GM19328 (cell line): Measurements from ENCODE around the gene OR5AL1.
"Not testable (repeated sequence)": the region's sequence is repeated elsewhere in the genome, so short reads cannot be mapped to it uniquely, and the experiment has no call there.

ENCODE experiments used
- ATAC-seq: cut with Tn5 transposase; IDR thresholded peaks from one replicate; pipeline ENCODE4 v1.9.1; 2021; ENCODE audit warnings: mild to moderate bottlenecking, moderate library complexity; ENCODE audit not compliant: unreplicated experiment

The OR5AL1 gene

GRCh38 chr11:56412396-56412795 is at the start of gene OR5AL1:
OR5AL1 (plus strand) TSS chr11:56412696.
- ATAC-seq, result no peak

DNA sequence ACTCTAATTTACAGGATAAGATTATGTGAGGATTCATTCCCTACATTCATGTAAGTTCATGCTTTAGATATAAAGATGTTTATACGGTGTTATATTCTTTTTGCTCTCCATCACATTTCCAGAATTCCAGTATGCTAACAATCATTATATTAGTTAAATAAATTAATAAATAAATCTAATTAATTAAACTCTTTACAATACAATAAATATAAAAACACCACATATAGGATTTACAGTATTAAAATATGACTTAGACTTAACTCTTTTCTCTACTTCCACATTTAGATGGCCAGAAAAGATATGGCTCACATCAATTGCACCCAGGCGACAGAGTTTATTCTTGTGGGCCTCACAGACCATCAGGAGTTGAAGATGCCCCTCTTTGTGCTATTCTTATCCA is 37.2 kb upstream of the OR5AL1 start, which contains the start of gene OR8U1:
Gene OR8U1 (plus strand): TSS at position 301 of the 400 bp plus-strand sequence. CDS start 0 bp downstream, at position 301.
- no peak for ATAC-seq

- no peak for ATAC-seq
These were observed 32.4 kb upstream of the OR5AL1 start for GRCh38 chr11:56380120-56380519.

- ATAC-seq, result no peak
These were observed 18.1 kb upstream of the OR5AL1 start for GRCh38 chr11:56394381-56394780.

- ATAC-seq, result no peak
These were observed 16.4 kb upstream of the OR5AL1 start for GRCh38 chr11:56396047-56396446.

DNA sequence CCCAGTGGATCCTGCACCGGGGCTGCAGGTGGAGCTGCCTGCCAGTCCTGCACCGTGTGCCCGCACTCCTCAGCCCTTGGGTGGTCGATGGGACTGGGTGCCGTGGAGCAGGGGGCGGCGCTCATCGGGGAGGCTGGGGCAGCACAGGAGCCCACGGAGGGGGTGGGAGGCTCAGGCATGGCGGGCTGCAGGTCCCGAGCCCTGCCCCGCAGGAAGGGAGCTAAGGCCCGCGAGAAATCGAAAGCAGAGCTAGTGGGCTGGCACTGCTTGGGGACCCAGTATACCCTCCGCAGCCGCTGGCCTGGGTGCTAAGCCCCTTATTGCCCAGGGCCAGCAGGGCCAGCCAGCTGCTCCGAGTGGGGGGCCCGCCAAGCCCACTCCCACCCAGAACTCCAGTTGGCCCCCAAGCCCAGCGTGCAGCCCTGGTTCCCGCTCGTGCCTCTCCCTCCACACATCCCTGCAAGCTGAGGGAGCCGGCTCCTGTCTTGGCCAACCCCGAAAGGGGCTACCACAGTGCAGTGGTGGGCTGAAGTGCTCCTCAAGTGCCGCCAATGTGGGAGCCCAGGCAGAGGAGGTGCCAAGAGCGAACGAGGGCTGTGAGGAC is 10.5 kb upstream of the OR5AL1 start:
- not testable (repeated sequence) for ATAC-seq

DNA sequence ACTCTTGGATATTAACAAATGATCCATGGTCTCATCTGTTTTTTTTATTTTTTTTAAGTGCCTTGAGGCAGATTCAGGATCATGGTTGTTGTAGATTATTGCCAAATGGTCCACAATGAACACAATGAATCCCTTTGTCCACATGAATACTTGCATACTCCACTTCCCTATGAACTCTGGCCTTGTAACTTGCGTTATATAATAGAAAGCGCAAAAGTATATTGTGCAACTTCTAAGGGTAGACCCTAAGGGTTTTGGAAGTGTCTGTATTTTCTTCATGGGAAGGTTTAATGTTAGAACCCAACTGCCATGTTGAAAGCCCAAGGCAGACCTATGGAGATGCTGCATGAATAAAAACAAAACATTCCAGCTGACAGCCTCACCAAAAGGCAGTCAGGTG is 8.1 kb upstream of the OR5AL1 start:
- no peak for ATAC-seq

DNA sequence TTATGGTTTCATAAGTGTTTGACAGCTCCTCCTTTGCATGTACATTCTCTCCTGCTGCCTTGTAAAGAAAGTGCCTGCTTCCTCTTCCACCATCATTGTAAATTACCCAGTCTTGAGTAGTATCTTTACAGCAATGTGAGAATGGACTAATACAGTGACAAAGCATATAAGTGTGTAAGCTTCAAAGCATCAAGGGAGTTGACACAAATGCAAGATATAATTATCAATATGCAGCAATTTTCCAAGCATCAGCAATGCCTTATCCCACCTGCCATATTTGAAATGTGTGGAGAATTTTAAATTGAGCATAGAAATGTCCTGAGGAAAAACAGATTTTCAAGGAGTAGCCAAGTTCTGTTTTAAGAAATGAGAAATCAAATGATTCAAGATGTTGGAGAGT is 1.7 kb upstream of the OR5AL1 start:
- no peak for ATAC-seq

GRCh38 chr11:56453521-56453920 is 41.0 kb downstream of the OR5AL1 start:
- ATAC-seq, result no peak

- ATAC-seq, result no peak
These were observed 44.6 kb downstream of the OR5AL1 start for GRCh38 chr11:56457076-56457475.
